GM21390 (cell line): ENCODE results near the gene MYH7.
"Not testable (repeated sequence)": the region's sequence is repeated elsewhere in the genome, so short reads cannot be mapped to it uniquely, and the experiment has no call there.

ENCODE experiments used
- ATAC-seq: cut with Tn5 transposase; IDR thresholded peaks from one replicate; pipeline ENCODE4 v1.9.1; 2021; ENCODE audit not compliant: unreplicated experiment

The MYH7 gene

DNA sequence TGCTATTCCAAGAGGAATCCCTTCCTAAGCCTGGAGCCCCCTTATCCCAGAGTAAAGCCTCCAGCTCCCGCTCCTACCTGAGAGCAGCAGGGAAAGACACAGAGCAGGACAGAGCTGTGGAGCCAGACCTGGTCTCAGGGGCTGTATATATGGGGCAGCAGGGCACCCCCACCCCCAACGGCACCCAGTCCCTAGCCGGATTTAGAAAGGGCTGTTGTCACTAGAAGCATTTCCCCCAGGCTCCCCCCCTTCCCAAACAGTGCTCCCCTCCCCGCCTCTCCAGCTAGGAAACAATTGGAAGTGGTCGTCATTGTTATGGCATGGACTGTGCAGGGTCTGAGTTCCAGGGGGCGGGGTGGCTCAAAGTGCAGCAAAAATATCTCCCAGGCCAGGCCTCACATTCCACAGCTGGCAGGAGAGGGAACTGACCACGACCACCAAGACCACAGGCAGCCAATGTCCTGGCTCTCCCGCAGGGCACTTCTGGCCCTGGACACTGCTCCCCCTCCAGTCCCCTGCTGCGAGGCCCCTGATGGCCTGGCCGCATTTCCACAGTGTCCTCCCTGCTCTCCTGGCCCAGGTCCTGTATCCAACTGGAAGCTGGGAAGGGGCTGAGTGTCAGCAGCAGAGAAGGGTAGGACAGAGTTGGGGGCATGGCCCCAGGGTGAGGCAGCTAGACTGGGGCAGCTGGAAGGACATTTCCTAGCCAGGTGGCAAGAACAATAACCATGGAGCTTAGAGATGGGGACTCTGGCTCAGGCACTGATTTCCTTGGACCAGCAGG is at the start of gene MYH7:
MYH7 (minus strand) TSS at position 118 of the 784 bp plus-strand sequence. CDS start 1,928 bp downstream, outside the sequence.
- no peak for ATAC-seq

- no peak for ATAC-seq
Observed at GRCh38 chr14:23483236-23483854, 47.9 kb upstream of the MYH7 start.

- no peak for ATAC-seq
Observed at GRCh38 chr14:23482823-23483148, 47.3 kb upstream of the MYH7 start.

- ATAC-seq, result no peak
Observed at GRCh38 chr14:23481979-23482822, 46.7 kb upstream of the MYH7 start.

DNA sequence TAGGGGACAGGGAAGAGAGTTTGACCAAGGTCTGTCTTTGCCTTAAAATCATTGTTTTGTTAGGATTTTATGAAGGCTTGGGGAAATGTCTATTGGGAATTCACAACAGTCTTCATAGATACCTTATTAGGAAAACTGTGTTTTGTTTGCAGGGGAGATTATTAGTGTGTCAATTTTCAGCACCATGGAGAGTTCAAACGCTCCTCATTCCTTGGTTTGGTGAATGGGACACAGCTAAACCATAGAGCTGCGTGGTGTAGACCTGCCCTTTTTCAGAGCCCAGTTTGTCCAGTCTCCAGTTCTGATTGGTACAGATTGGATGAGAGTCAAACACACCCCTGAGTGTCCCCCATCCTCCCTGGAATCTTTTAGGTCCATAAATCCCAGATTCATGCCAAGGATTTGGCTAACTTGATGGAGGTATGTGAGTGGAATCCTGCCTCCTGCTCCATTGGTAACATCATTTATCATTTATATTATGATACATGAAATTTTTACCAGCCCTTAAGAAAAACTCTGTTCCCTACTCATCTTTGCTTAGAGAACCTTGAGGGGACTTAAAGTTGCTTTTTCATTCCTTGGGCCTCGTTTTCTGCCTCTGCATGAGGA is 46.0 kb upstream of the MYH7 start:
- ATAC-seq, result no peak

- no peak for ATAC-seq
Observed at GRCh38 chr14:23478109-23478759, 42.8 kb upstream of the MYH7 start.

DNA sequence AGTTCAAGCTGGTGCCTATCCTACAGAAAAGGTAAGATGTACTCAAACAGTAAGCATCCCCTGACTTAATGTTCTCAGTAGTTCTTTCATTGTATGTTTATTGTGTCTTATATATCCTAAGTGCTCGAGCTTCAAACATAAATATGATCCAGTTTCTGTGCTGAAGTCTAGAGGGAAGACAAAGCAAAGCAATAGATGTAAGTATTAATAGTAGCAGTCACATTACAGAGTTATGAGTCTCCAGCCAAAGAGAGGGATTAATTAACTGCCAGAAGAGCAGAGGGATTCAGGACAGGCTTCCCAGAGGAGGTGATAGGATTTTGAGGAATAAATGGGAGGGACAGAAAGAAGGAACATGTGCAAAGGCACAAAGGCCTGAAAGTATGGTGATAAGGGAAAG is 35.5 kb upstream of the MYH7 start:
- no peak for ATAC-seq

DNA sequence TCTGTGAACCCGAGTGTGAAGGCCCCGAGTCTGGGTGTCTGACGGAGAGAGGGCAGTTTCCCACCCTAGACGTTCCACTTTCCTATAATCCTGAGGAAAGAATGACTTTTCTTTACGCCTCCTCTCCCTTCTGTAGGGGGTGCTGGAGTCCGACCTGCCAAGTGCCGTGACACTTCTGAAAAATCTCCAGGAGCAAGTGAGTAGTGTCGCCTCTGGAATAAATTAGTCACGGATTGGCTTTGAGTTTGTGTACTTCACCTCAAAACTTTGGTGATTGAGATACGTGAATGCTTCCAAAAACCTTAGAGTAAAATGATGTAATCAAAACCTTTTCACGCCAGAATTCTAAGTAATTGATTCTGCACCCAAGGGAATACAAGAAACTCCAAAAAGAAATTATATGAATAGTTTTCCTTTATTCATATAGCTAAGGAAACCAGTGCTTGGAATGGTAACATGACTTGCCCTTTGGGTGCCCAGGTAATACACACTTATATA is 34.5 kb upstream of the MYH7 start:
- no peak for ATAC-seq

DNA sequence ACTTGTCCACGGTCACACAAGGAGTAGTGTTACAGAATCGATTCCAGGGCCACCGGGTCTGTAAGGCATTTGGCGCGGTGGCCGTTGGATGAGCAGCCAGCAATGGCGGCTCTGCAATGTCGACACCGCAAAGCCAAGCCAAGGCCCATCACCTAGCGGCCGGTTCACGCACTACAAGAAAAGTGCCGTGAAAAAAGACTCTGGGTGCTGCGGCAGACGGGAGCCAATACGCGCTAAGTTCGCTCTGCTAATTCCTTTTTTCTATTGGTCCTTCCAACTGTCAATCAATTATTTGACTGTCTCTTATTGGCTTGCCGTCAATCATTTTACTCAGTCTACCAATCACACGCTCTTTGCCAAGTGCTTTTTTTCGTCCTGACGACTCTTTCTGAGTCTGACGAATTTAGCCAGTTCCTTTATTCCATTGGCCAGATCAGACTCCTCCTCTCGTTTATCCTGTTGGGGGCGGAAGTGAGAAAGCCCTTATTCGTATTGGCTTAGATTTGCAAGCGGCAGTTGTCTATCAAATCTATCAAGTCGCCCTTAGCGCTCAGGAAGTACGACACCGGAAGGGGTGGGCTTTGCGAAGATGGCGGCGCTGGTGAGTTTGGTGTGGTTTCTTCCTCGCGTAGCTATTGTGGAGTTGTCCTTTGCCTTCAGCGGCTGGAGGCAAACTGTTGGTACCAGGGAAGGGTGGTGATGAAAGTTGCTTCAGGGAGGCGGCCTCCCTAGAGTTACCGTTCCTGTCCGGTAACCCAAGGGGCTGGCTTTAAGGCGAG is 33.9 kb upstream of the MYH7 start, which contains the start of gene NGDN:
NGDN (plus strand) TSS at position 577 of the 779 bp plus-strand sequence; CDS start at position 590, 13 bp downstream.
- ATAC-seq, result peak; percentile 94

DNA sequence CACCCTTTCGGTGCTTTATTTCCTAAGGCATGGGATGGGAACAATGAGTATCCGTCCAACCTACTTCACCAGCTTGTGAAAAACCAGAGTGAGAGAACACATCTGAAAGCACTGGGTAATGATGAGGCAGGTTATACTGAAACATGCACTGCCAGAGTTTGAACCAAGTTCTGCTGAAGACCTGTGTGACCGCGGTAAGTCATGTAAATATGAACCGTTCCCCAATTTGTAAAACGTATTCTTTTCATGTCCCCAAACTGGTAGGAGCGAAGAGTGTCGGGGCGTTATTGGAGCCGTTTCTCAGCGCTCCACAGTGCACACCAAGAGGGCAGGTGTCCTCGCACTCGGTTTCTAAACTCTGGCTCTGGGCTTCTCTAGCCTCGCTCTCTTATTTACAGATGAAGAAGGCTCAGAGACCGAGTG is 33.3 kb upstream of the MYH7 start:
- ATAC-seq, result no peak

- no peak for ATAC-seq
Observed at GRCh38 chr14:23465261-23465660, 29.8 kb upstream of the MYH7 start.

GRCh38 chr14:23464700-23465099 is 29.2 kb upstream of the MYH7 start:
- ATAC-seq, result no peak

- ATAC-seq, result no peak
Observed at GRCh38 chr14:23460960-23461359, 25.5 kb upstream of the MYH7 start.

- ATAC-seq, result no peak
Observed at GRCh38 chr14:23457587-23458445, 22.4 kb upstream of the MYH7 start.

GRCh38 chr14:23456883-23457586 is 21.6 kb upstream of the MYH7 start:
- ATAC-seq, result not testable (repeated sequence)

DNA sequence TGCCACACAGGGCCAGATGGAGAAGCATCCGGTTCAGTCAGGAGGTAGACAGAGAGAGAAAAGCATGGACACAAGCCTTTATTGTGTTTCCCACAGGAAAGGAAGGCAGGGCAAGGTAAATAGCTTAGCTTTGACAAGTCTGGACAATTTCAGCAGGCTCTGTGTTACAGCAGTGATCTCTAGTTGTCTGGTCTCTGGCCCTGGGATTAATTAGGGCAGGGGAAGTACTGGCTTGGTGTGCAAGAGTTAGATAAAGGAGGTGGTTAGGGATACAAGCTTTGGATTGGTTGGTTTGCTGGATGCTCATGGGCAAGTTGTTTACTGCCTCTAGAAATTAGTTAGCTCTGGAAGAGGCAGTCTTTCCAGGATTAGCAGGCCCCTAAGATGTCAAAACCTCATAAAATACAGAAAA is 19.0 kb upstream of the MYH7 start:
- no peak for ATAC-seq

- no peak for ATAC-seq
Observed at GRCh38 chr14:23452237-23452636, 16.8 kb upstream of the MYH7 start.

GRCh38 chr14:23450379-23450778 is 14.9 kb upstream of the MYH7 start:
- ATAC-seq, result no peak
